ENCODE results near the gene SLC25A39. TPM values are rescaled to one million over a fixed set of nuclear protein-coding genes. Genes with fewer than 3 reads are reported as not detected.

The SLC25A39 gene
- total and polyA plus RNA-seq, 9 of the 15 experiments (the other 6 are each of a cell fraction or from before 2014, with no cell fraction given) = 4.8 to 267 (median 140) TPM

- TF ChIP-seq PBX2 (CRISPR knock-in tag; IDR thresholded peaks at IDR 0.05; ENCODE audit: low read depth) = no peak
- peak; percentile 92 for TF ChIP-seq PBX2 (tag; conservative IDR thresholded peaks at IDR 0.05; ENCODE audit: low read depth)
- 0 out of 2 replicates have a peak, but pooled peaks have one; percentile 11 for TF ChIP-seq ZNF384 (IDR thresholded peaks at IDR 0.05; ENCODE audit: low read depth, low read length)
- peak; percentile 17; the same call in 1 of the 2 replicates for TF ChIP-seq ZNF263 (CRISPR knock-in tag; IDR thresholded peaks at IDR 0.05; ENCODE audit: borderline replicate concordance)
- TF ChIP-seq ZNF77 (CRISPR knock-in tag; IDR thresholded peaks at IDR 0.05) = no peak
- peak in 1 of 2 experiments; percentile 41; a peak in 1 of 4 replicates for TF ChIP-seq TEAD1 (CRISPR knock-in tag; IDR thresholded peaks at IDR 0.05)
- TF ChIP-seq ZBTB7A (IDR thresholded peaks at IDR 0.05; ENCODE audit: borderline replicate concordance, control insufficient read depth, low read depth, low read length) = no peak
- TF ChIP-seq XRCC5 (IDR thresholded peaks at IDR 0.05; ENCODE audit: low read depth, low read length) = peak; percentile 58; the same call in 1 of the 2 replicates
- TF ChIP-seq, protein P1, sequence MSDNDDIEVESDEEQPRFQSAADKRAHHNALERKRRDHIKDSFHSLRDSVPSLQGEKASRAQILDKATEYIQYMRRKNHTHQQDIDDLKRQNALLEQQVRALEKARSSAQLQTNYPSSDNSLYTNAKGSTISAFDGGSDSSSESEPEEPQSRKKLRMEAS (CRISPR knock-in tag; IDR thresholded peaks at IDR 0.05) = peak; percentile 75
- TF ChIP-seq FOXA3 (CRISPR knock-in tag; conservative IDR thresholded peaks at IDR 0.05 in 1 of 2, IDR thresholded peaks at IDR 0.05 in 1 of 2) = 0 out of 4 replicates have a peak, but pooled peaks of 1 of the 2 experiments have one; percentile 63
- TF ChIP-seq PATZ1 (CRISPR knock-in tag; IDR thresholded peaks at IDR 0.05; ENCODE audit: borderline replicate concordance) = no peak
- TF ChIP-seq REST (IDR thresholded peaks at IDR 0.05; ENCODE audit: borderline replicate concordance) = peak; percentile 65; the same call in 1 of the 2 replicates
- no peak for TF ChIP-seq REST (CRISPR knock-in tag; IDR thresholded peaks at IDR 0.05; ENCODE audit: low read depth)
Observed at GRCh38 chr17:44331249-44331760, 6.7 kb upstream of the SLC25A39 start (continued).
